Caco-2 (cell line): ENCODE data around the gene VWA1. TPM values are rescaled to one million over a fixed set of nuclear protein-coding genes. Genes with fewer than 3 reads are reported as not detected.
"Not testable (repeated sequence)": the region's sequence is repeated elsewhere in the genome, so short reads cannot be mapped to it uniquely, and the experiment has no call there.

Experiments used
- BruUV-seq: library from RNA; stranded (reverse); fragments of 400-500 nt; replicated peaks from 2 replicates; lab custom pipeline; 2021; lab: Mats Ljungman, UMichigan
- CTCF ChIA-PET: fragments of 300-600 bp; sonication (Branson Sonifier 250); formaldehyde crosslinking; loops from one replicate; lab custom pipeline; 2022; ENCODE audit warnings: antibody characterized with exemption; lab: Charles Lee
- POLR2A ChIA-PET: fragments of 300-600 bp; sonication (Branson Sonifier 250); formaldehyde crosslinking; loops from one replicate; lab custom pipeline; 2022; ENCODE audit warnings: antibody characterized with exemption; lab: Charles Lee
- DNase-seq, 2 experiments: peaks; one replicate each; pipeline versions ENCODE4 v3.0.0 to v3.0.0-alpha.2; 2020 to 2022
- H3K27me3 ChIP-seq: replicated peaks from 2 replicates; pipeline ENCODE4 v1.6.0; 2011; ENCODE audit warnings: low read length; ENCODE audit not compliant: control insufficient read depth, insufficient read depth
- H3K36me3 ChIP-seq: 2 replicates; pipeline ENCODE4 v1.5.1; 2011; ENCODE audit warnings: low read length; ENCODE audit not compliant: control insufficient read depth, insufficient read depth
- H3K4me1 ChIP-seq: fragments of 250-450 bp; sonication (Bioruptor Pico); 2 replicates; pipeline ENCODE4 v1.5.1; 2020; ENCODE audit warnings: mild to moderate bottlenecking
- H3K4me3 ChIP-seq: 2 replicates; pipeline ENCODE4 v1.5.1; 2011; ENCODE audit warnings: low read depth, mild to moderate bottlenecking, control low read depth, low read length
- H3K9me3 ChIP-seq: fragments of 250-450 bp; sonication (Bioruptor Pico); 2 replicates; pipeline ENCODE4 v1.5.1; 2020; ENCODE audit warnings: mild to moderate bottlenecking, moderate library complexity
- H3K27ac Mint-ChIP-seq: one replicate; pipeline ENCODE4 v1.8.0; 2022; ENCODE audit warnings: mixed read lengths; ENCODE audit not compliant: unreplicated experiment
- H3K27me3 Mint-ChIP-seq: one replicate; pipeline ENCODE4 v1.8.0; 2022; ENCODE audit warnings: mixed read lengths; ENCODE audit not compliant: insufficient read depth, unreplicated experiment
- H3K36me3 Mint-ChIP-seq: one replicate; pipeline ENCODE4 v1.8.0; 2022; ENCODE audit warnings: mild to moderate bottlenecking, mixed read lengths; ENCODE audit not compliant: insufficient read depth, unreplicated experiment
- H3K4me1 Mint-ChIP-seq: one replicate; pipeline ENCODE4 v1.8.0; 2022; ENCODE audit warnings: low read depth, mixed read lengths; ENCODE audit not compliant: unreplicated experiment
- H3K4me3 Mint-ChIP-seq: one replicate; pipeline ENCODE4 v1.8.0; 2022; ENCODE audit warnings: mild to moderate bottlenecking, moderate library complexity, mixed read lengths; ENCODE audit not compliant: unreplicated experiment
- H3K9me3 Mint-ChIP-seq: one replicate; pipeline ENCODE4 v1.8.0; 2022; ENCODE audit warnings: mixed read lengths; ENCODE audit not compliant: unreplicated experiment
- CTCF ChIP-seq, 2 experiments: fragments of 200-600 bp in 1 of 2; IDR thresholded peaks; 1 replicate in 1 of 2; 2 replicates in 1 of 2; pipeline versions ENCODE4 v1.5.1 to v1.8.0; 2011 to 2022; ENCODE audit warnings: antibody characterized with exemption in 1 of 2, control low read depth in 1 of 2, inconsistent platforms in 1 of 2, low read depth in 1 of 2, low read length in 1 of 2, mild to moderate bottlenecking in 1 of 2, moderate library complexity in 1 of 2; ENCODE audit not compliant: insufficient read depth in 1 of 2, severe bottlenecking in 1 of 2, unreplicated experiment in 1 of 2
- intact Hi-C: fragments of 100-400 bp; cut with micrococcal nuclease; formaldehyde crosslinking; loops from one replicate; pipeline ENCODE4 v1.10.0; 2022; ENCODE audit not compliant: unreplicated experiment
- total RNA-seq: library from RNA; stranded (reverse); gene quantifications from 2 replicates; pipeline ENCODE4 v1.2.3, GENCODE V29; 2022

The VWA1 gene
- total RNA-seq, 1 experiment from 2014 or later = 74.7 TPM

- DNase-seq = no peak
- intact Hi-C loops = no loop called here
- Histone ChIP-seq H3K9me3 (no peaks in the 10 kb centered on the region), H3K4me1 (peaks cover 14% of the 10 kb centered on the region), H3K27me3 (no peaks in the 10 kb centered on the region), H3K36me3 (no peaks in the 10 kb centered on the region), H3K4me3 (no peak overlapping the region)
- Mint-ChIP-seq H3K27ac (no peak overlapping the region), H3K4me3 (no peak overlapping the region), H3K36me3 (peaks cover 11% of the 10 kb centered on the region), H3K27me3 (no peaks in the 10 kb centered on the region), H3K4me1 (no peaks in the 10 kb centered on the region), H3K9me3 (no peaks in the 10 kb centered on the region)
- CTCF ChIA-PET = no interaction called here
- POLR2A ChIA-PET = interaction anchor here (0.6 kb wide), 1 partner anchor 63 kb away, joined by 3 read pairs; no protein-coding TSS in a partner anchor
- no TSS peak for BruUV-seq
- TF ChIP-seq CTCF (IDR thresholded peaks at IDR 0.05; ENCODE audit: insufficient read depth in 1 of 2, low read depth in 1 of 2, low read length in 1 of 2, severe bottlenecking in 1 of 2, unreplicated experiment in 1 of 2) = no peak
Observed at GRCh38 chr1:1442069-1442770, 6.7 kb downstream of the VWA1 start.

- H3K27ac Mint-ChIP-seq, H3K4me3 Mint-ChIP-seq, H3K4me1 Mint-ChIP-seq, H3K36me3 ChIP-seq, POLR2A ChIA-PET, H3K9me3 Mint-ChIP-seq, H3K4me3 ChIP-seq, H3K27me3 Mint-ChIP-seq, H3K27me3 ChIP-seq, BruUV-seq, H3K36me3 Mint-ChIP-seq, H3K9me3 ChIP-seq, H3K4me1 ChIP-seq, DNase-seq, intact Hi-C loops: not testable (repeated sequence)
- CTCF ChIA-PET = interaction anchor here (0.7 kb wide), 1 partner anchor 63 kb away, joined by 3 read pairs; no protein-coding TSS in a partner anchor
Observed at GRCh38 chr1:1446631-1447030, 11.1 kb downstream of the VWA1 start.

- Mint-ChIP-seq H3K27ac (no peak within 1 kb of the TSS), H3K4me1 (peaks cover 8% of the 10 kb centered on the region), H3K27me3 (no peaks in the 10 kb centered on the region), H3K4me3 (no peak within 1 kb of the TSS), H3K36me3 (peaks cover under 1% of the 10 kb centered on the region), H3K9me3 (no peaks in the 10 kb centered on the region)
- no peaks in the 10 kb centered on the region for H3K9me3 ChIP-seq
- ChIA-PET POLR2A (no interaction called here), CTCF (no interaction called here)
- no peak for DNase-seq
- intact Hi-C loops = no loop called here
- no peak for TF ChIP-seq CTCF (IDR thresholded peaks at IDR 0.05; ENCODE audit: insufficient read depth in 1 of 2, low read depth in 1 of 2, low read length in 1 of 2, severe bottlenecking in 1 of 2, unreplicated experiment in 1 of 2)
- H3K27me3 ChIP-seq = no peaks in the 10 kb centered on the region
- no peaks in the 10 kb centered on the region for H3K4me1 ChIP-seq
- H3K36me3 ChIP-seq = no peaks in the 10 kb centered on the region
- BruUV-seq = no TSS peak
- no peak within 1 kb of the TSS for H3K4me3 ChIP-seq
Observed at GRCh38 chr1:1449099-1449739, 13.7 kb downstream of the VWA1 start, which contains the start of gene ATAD3C. TSS of gene ATAD3C (plus strand) at chr1:1449689. CDS start at chr1:1450684, 995 bp downstream.

GRCh38 chr1:1450616-1451015 is 15.1 kb downstream of the VWA1 start:
- H3K27me3 Mint-ChIP-seq, H3K4me1 Mint-ChIP-seq, DNase-seq, H3K4me3 Mint-ChIP-seq, H3K4me3 ChIP-seq, H3K27me3 ChIP-seq, BruUV-seq, H3K27ac Mint-ChIP-seq, H3K9me3 Mint-ChIP-seq, POLR2A ChIA-PET, intact Hi-C loops, H3K4me1 ChIP-seq, H3K36me3 Mint-ChIP-seq, H3K9me3 ChIP-seq, CTCF ChIA-PET, H3K36me3 ChIP-seq: not testable (repeated sequence)
